Brain microvascular endothelial cell (primary cell): ENCODE results near the gene ZNRF3.

Experiments
- DNase-seq: peaks from one replicate; pipeline ENCODE4 v3.0.0-alpha.2; 2020
- H3K27ac ChIP-seq: fragments of 250-450 bp; sonication (Bioruptor Pico); 2 replicates; pipeline ENCODE4 v1.5.1; 2020; ENCODE audit warnings: mild to moderate bottlenecking, moderate library complexity
- H3K27me3 ChIP-seq: fragments of 250-450 bp; sonication (Bioruptor Pico); replicated peaks from 2 replicates; pipeline ENCODE4 v1.5.1; 2020; ENCODE audit warnings: mild to moderate bottlenecking
- H3K36me3 ChIP-seq: fragments of 250-450 bp; sonication (Bioruptor Pico); replicated peaks from 2 replicates; pipeline ENCODE4 v1.5.1; 2020; ENCODE audit warnings: mild to moderate bottlenecking
- H3K4me3 ChIP-seq: 2 replicates; pipeline ENCODE4 v1.5.1; 2011; ENCODE audit warnings: low read depth, mild to moderate bottlenecking, control low read depth, low read length, moderate library complexity
- in situ Hi-C: cut with HindIII; loops from 2 replicates; pipeline ENCODE4 v1.10.0; 2017; ENCODE audit warnings: low sequenced_read_pairs, low pct_ligation_motif_present
- TF ChIP-seq, protein P1 (sequence below): IDR thresholded peaks from 2 replicates; pipeline ENCODE4 v1.5.1; 2011; ENCODE audit warnings: low read depth, mild to moderate bottlenecking, moderate library complexity, low read length, control low read depth, inconsistent platforms; ENCODE audit errors: missing control alignments

The ZNRF3 gene

DNA sequence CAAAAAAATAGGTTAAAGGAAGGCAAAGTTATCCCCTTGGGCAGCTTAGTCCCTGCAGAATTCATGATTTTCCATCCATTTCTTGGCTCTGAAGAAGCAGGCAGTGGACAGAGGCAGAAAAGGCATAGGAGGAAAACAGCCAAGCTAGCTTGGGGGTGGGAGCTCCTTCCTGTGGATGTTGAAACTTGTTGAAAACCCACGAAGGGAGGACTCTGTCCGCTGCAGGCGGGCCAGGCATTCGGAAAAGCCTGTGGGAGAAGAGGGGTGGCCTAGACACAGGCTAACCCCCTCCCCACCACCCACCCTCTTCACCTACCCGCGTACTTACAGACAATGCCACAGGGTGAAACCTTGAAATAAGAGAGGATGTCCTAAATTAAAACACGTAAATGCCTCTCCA lies 106.1 kb downstream of the ZNRF3 start:
- H3K4me3 ChIP-seq, result no peak overlapping the region
- H3K36me3 ChIP-seq, result no peaks in the 10 kb centered on the region
- no peaks in the 10 kb centered on the region for H3K27me3 ChIP-seq
- TF ChIP-seq, protein P1, sequence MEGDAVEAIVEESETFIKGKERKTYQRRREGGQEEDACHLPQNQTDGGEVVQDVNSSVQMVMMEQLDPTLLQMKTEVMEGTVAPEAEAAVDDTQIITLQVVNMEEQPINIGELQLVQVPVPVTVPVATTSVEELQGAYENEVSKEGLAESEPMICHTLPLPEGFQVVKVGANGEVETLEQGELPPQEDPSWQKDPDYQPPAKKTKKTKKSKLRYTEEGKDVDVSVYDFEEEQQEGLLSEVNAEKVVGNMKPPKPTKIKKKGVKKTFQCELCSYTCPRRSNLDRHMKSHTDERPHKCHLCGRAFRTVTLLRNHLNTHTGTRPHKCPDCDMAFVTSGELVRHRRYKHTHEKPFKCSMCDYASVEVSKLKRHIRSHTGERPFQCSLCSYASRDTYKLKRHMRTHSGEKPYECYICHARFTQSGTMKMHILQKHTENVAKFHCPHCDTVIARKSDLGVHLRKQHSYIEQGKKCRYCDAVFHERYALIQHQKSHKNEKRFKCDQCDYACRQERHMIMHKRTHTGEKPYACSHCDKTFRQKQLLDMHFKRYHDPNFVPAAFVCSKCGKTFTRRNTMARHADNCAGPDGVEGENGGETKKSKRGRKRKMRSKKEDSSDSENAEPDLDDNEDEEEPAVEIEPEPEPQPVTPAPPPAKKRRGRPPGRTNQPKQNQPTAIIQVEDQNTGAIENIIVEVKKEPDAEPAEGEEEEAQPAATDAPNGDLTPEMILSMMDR, result no peak
- in situ Hi-C loops, result no loop called here
- H3K27ac ChIP-seq, result no peak overlapping the region
- no peak for DNase-seq

DNA sequence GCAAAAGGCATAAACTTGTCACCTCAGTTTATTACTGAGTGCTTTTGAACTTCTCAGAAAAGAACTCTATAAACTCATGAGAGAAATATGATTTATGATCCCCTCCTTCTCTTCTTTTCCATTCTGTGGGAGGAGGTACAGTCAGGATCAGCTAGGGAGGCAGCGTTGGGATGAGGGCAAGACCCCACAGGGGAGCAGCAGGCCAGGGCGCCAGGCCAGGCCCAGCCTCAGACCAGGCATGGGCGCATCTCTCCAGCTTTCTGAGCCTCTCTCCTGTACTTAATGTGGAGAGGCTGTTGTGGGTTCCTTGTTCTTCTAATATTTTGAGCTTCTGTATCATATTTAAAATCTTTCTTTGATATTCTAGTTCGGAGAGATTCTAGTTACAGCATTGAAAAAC lies 106.5 kb downstream of the ZNRF3 start:
- DNase-seq, result no peak

DNA sequence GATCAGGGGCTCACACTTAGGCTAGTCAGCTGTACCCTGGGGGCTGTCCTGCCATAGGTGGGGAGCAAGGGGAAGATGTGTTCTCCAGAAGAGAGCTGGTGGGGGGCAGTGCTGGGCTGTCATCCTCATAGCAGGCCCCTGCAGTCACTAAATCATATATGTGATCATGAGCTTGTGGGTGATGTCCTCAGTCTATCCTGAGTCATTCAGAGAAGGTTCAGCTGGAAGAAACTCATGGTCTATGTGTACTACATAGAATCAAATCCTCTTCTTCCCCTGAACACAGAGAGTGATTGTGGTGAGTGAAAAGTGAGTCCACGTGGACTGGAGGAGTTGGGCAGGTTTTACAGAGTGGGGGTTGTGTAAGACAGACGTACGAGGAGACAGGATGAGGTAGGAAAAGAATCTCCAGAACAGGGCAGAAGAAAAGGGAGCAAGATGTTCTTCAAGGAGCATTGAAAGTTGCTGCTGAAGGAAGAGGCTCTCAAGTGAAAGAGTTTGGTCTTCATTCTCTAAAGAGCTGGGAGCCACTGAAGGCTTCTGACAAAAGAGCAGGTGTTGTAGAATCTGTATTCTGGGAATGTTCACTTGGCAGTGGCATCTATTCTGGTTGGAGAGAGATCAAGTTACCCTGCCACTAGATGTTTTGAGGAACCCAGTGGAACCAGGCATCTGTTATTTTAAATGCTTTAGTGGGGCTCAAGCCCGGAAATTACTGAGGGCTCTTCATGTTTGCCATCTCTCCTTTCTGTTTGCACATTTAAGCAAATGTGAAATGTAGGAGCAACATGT lies 109.4 kb downstream of the ZNRF3 start:
- no peak for DNase-seq
- H3K4me3 ChIP-seq, result no peak overlapping the region
- H3K27ac ChIP-seq, result no peak overlapping the region
- H3K27me3 ChIP-seq, result no peaks in the 10 kb centered on the region
- H3K36me3 ChIP-seq, result no peaks in the 10 kb centered on the region
- in situ Hi-C loops, result no loop called here
- TF ChIP-seq, protein P1, result no peak

More for the DNA sequence above, 106.5 kb downstream of the ZNRF3 start:
- no peaks in the 10 kb centered on the region for H3K27me3 ChIP-seq
- H3K4me3 ChIP-seq, result no peak overlapping the region
- TF ChIP-seq, protein P1, result no peak
- H3K27ac ChIP-seq, result no peak overlapping the region
- in situ Hi-C loops, result no loop called here
- no peaks in the 10 kb centered on the region for H3K36me3 ChIP-seq

DNA sequence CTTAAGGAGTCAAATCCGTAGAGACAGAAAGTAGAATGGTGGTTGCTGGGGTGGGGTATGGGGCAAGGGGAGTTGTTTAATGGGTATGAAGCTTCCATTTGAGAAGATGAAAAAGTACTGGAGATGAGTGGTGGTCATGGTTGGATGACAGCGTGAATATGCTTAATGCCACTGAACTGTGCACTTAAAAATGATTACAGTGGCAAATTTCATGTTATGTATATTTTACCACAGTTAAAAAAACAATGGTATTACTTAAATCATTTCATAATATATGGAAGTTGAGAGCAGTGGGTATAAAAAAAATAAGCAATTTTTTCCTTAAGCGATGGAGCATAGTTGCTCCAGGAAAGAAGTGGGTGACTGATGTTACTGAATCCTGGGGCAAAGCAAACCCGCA lies 111.2 kb downstream of the ZNRF3 start:
- H3K27ac ChIP-seq, result no peak overlapping the region
- H3K27me3 ChIP-seq, result no peaks in the 10 kb centered on the region
- no peak for DNase-seq
- TF ChIP-seq, protein P1, result no peak
- H3K4me3 ChIP-seq, result no peak overlapping the region
- no peaks in the 10 kb centered on the region for H3K36me3 ChIP-seq
- in situ Hi-C loops, result no loop called here

DNA sequence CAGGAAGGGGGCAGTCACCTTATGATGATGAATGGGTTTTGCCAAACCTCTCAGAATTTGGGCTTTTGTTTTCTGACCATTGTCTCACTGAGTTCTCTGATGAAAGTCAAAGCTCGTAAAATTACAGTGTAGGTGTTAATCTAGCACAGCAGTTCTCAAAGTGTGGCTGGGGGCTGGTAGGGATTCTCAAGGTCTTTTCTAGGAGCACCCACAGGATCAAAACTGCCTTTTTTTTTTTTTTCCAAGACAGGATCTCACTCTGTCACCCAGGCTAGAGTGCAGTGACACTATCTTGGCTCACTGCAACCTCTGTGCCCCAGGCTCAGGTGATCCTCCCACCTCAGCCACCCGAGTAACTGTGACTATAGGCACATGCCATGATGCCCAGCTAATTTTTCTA lies 112.2 kb downstream of the ZNRF3 start:
- TF ChIP-seq, protein P1, result no peak
- no peaks in the 10 kb centered on the region for H3K36me3 ChIP-seq
- no peaks in the 10 kb centered on the region for H3K27me3 ChIP-seq
- in situ Hi-C loops, result no loop called here
- DNase-seq, result no peak
- no peak overlapping the region for H3K27ac ChIP-seq
- no peak overlapping the region for H3K4me3 ChIP-seq

DNA sequence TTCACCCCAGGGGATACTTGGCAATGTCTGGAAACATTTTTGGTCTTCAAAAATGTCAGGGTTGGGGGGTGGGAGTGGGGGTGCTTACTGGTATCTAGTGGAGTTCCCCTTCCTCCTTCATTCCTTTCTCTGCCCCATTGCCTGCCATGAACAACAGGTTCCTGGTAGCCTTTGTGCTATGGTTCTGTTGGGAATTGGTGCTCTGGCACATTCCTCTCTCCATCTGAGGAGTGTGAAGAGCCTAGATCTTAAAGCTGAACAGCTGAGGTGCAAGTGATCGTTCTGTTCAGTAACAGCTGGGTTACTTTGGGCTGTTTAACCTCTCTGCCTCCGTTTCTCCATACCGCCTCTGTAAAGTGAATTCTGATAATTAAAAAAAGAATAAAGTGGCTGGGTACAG lies 114.0 kb downstream of the ZNRF3 start:
- TF ChIP-seq, protein P1, result no peak
- Histone ChIP-seq H3K4me3 (no peak overlapping the region), H3K27me3 (no peaks in the 10 kb centered on the region), H3K36me3 (no peaks in the 10 kb centered on the region), H3K27ac (no peak overlapping the region)
- DNase-seq, result no peak
- in situ Hi-C loops, result no loop called here
